ENCODE measurements around the gene SIK3. TPM values are rescaled to one million over a fixed set of nuclear protein-coding genes. Genes with fewer than 3 reads are reported as not detected.
A peak's percentile ranks its signal among the peaks of the same experiment; 100 is the strongest.

Gene SIK3
- total RNA-seq, 1 experiment from 2014 or later: 14.5 TPM

DNA sequence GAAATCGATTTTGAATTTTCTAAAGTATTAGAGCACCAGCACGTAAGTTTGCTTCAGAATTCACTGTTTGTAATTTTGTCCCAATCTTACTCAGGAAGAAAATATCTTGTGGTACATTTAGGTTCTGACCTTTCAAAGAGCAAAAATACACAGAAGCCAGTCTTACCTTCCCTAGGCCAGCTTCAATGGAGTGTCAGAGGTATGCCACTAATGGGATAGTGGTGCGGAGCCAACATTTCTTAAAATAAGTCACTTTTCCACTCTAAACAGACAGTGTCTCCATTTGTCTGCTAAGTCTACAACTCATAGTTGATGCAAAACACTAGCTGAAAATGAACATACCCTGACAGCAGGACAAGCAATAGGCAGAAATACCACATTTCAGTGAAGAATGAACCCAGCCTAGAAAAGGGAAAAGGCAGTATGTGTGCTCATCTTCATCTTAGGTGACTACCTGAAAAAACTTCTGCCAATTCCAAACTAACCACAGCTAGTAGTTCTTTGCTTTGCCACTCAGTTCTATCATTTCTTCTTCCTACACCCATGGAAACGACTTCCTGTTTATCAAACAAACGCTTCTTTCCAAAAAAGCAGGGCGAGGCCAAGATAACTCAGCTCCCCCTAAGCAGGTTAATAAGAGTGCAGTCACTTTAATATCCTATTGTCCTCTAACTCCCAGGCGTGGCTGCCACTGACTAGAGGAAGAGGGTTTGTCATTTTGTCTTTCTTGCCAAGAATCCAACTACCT, 166.8 kb downstream of the SIK3 start:
- Histone ChIP-seq H3K79me2 (ENCODE audit: low read length) (no peaks in the 10 kb centered on the region), H3K27me3 (ENCODE audit: low read length) (no peaks in the 10 kb centered on the region), H3K9me2 (replicated peaks; ENCODE audit: low read length) (no peaks in the 10 kb centered on the region), H2AFZ (ENCODE audit: low read length) (no peak overlapping the region), H3K4me2 (ENCODE audit: low read length) (peak overlapping the region; percentile 51), H4K20me1 (ENCODE audit: low read length) (no peaks in the 10 kb centered on the region), H3K4me3 (ENCODE audit: low read length) (no peak overlapping the region), H3K9ac (ENCODE audit: low read length) (peak overlapping the region; percentile 3; the same call in 1 of the 2 replicates), H3F3A (ENCODE audit: low read length, unreplicated experiment) (peaks cover 8% of the 10 kb centered on the region), H3K4me1 (ENCODE audit: insufficient read depth, low read length) (peaks cover 23% of the 10 kb centered on the region), H3K9me3 (ENCODE audit: low read length) (no peaks in the 10 kb centered on the region), H3K36me3 (ENCODE audit: low read depth, low read length) (peaks cover 3% of the 10 kb centered on the region), H3K27ac (ENCODE audit: low read length) (peak overlapping the region; percentile 70)
- ChIA-PET CTCF (no interaction called here), POLR2A (ENCODE audit: unreplicated experiment) (interaction anchor here (0.6 kb wide), 1 partner anchor 148 kb away, joined by 7 read pairs; no protein-coding TSS in a partner anchor)
- TF ChIP-seq EZH2 (IDR thresholded peaks at IDR 0.05; ENCODE audit: low read length, unreplicated experiment): no peak
- TF ChIP-seq, protein P1, sequence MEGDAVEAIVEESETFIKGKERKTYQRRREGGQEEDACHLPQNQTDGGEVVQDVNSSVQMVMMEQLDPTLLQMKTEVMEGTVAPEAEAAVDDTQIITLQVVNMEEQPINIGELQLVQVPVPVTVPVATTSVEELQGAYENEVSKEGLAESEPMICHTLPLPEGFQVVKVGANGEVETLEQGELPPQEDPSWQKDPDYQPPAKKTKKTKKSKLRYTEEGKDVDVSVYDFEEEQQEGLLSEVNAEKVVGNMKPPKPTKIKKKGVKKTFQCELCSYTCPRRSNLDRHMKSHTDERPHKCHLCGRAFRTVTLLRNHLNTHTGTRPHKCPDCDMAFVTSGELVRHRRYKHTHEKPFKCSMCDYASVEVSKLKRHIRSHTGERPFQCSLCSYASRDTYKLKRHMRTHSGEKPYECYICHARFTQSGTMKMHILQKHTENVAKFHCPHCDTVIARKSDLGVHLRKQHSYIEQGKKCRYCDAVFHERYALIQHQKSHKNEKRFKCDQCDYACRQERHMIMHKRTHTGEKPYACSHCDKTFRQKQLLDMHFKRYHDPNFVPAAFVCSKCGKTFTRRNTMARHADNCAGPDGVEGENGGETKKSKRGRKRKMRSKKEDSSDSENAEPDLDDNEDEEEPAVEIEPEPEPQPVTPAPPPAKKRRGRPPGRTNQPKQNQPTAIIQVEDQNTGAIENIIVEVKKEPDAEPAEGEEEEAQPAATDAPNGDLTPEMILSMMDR (conservative IDR thresholded peaks at IDR 0.05; ENCODE audit: low read depth, low read length): no peak
- DNase-seq: peak; percentile 94
- intact Hi-C loops (cut with micrococcal nuclease): no loop called here
- no TSS peak for BruUV-seq (replicated peaks)
- ATAC-seq: peak; percentile 97

DNA sequence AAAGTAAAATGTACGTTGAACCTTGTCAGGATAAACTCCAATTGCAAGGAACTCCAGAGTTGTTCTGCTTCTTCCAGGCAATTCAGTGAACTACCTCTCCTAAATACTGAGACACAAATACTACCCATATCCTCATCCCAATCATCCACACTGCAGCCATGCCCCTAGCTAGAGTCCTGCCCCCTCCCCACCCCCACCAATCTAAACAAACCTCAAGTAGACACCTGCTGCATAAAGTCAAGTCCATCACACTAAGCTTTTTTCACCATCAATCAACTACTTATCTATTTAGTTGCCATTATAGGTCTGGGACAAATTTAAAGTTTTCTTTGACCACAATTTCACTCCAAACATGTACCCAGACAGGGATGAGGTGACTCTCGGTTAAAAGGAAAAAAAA, 167.6 kb downstream of the SIK3 start:
- H3K27me3 ChIP-seq (ENCODE audit: low read length): no peaks in the 10 kb centered on the region
- H3K36me3 ChIP-seq (ENCODE audit: low read depth, low read length): peaks cover 7% of the 10 kb centered on the region
- H3K4me3 ChIP-seq (ENCODE audit: low read length): no peak overlapping the region
- no peak overlapping the region for H3K27ac ChIP-seq (ENCODE audit: low read length)
- peaks cover 8% of the 10 kb centered on the region for H3F3A ChIP-seq (ENCODE audit: low read length, unreplicated experiment)
- no peaks in the 10 kb centered on the region for H4K20me1 ChIP-seq (ENCODE audit: low read length)
- H3K4me1 ChIP-seq (ENCODE audit: insufficient read depth, low read length): peaks cover 23% of the 10 kb centered on the region
- H3K79me2 ChIP-seq (ENCODE audit: low read length): no peaks in the 10 kb centered on the region
- DNase-seq (no peak), ATAC-seq (no peak)
- H2AFZ ChIP-seq (ENCODE audit: low read length): no peak overlapping the region
- ChIA-PET CTCF (interaction anchor here (0.6 kb wide), 1 partner anchor 172 kb away, joined by 3 read pairs; no protein-coding TSS in a partner anchor), POLR2A (ENCODE audit: unreplicated experiment) (no interaction called here)
- intact Hi-C loops (cut with micrococcal nuclease): no loop called here
- BruUV-seq (replicated peaks): no TSS peak
- no peak overlapping the region for H3K4me2 ChIP-seq (ENCODE audit: low read length)
- TF ChIP-seq EZH2 (IDR thresholded peaks at IDR 0.05; ENCODE audit: low read length, unreplicated experiment): no peak
- TF ChIP-seq EZH2phosphoT487 (IDR thresholded peaks at IDR 0.05; ENCODE audit: borderline replicate concordance, low read length): no peak
- TF ChIP-seq, protein P1 (conservative IDR thresholded peaks at IDR 0.05; ENCODE audit: low read depth, low read length): no peak
- no peaks in the 10 kb centered on the region for H3K9me3 ChIP-seq (ENCODE audit: low read length)
- no peak overlapping the region for H3K9ac ChIP-seq (ENCODE audit: low read length)
- no peaks in the 10 kb centered on the region for H3K9me2 ChIP-seq (replicated peaks; ENCODE audit: low read length)

DNA sequence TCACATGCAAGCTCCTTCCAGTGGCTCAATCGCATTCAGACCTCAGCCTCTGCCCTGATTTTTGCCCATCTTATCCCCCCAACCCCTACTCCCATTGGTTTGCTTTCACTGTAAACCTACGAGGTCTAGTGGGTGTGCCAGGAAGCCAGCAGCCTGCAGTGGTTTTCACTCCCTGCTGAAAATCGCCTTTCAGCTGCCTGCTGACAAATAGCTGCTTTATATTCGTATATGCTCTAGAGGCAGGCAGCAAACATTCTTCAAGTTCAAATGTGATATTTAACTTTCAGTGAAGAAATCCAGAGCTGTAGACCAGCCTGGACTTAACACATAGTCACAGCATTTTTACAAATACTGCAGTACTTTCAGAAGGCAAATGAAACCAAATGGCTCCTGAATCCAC, 168.1 kb downstream of the SIK3 start:
- Histone ChIP-seq H3K4me2 (ENCODE audit: low read length) (no peak overlapping the region), H3K9me2 (replicated peaks; ENCODE audit: low read length) (no peaks in the 10 kb centered on the region), H3K4me3 (ENCODE audit: low read length) (no peak overlapping the region), H3F3A (ENCODE audit: low read length, unreplicated experiment) (peaks cover 8% of the 10 kb centered on the region), H3K36me3 (ENCODE audit: low read depth, low read length) (peaks cover 9% of the 10 kb centered on the region), H3K79me2 (ENCODE audit: low read length) (no peaks in the 10 kb centered on the region), H3K4me1 (ENCODE audit: insufficient read depth, low read length) (peaks cover 23% of the 10 kb centered on the region), H4K20me1 (ENCODE audit: low read length) (no peaks in the 10 kb centered on the region), H2AFZ (ENCODE audit: low read length) (no peak overlapping the region), H3K27ac (ENCODE audit: low read length) (no peak overlapping the region), H3K9ac (ENCODE audit: low read length) (no peak overlapping the region), H3K9me3 (ENCODE audit: low read length) (no peaks in the 10 kb centered on the region), H3K27me3 (ENCODE audit: low read length) (no peaks in the 10 kb centered on the region)
- TF ChIP-seq, protein P1 (conservative IDR thresholded peaks at IDR 0.05; ENCODE audit: low read depth, low read length): no peak
- TF ChIP-seq EZH2phosphoT487 (IDR thresholded peaks at IDR 0.05; ENCODE audit: borderline replicate concordance, low read length) (no peak), EZH2 (IDR thresholded peaks at IDR 0.05; ENCODE audit: low read length, unreplicated experiment) (no peak)
- intact Hi-C loops (cut with micrococcal nuclease): no loop called here
- ChIA-PET CTCF (interaction anchor here (0.6 kb wide), 1 partner anchor 172 kb away, joined by 3 read pairs; no protein-coding TSS in a partner anchor), POLR2A (ENCODE audit: unreplicated experiment) (interaction anchor here (0.7 kb wide), 1 partner anchor 97 kb away, joined by 3 read pairs; no protein-coding TSS in a partner anchor)
- no TSS peak for BruUV-seq (replicated peaks)
- DNase-seq (no peak), ATAC-seq (no peak)
